OCI-LY1 (cell line): ENCODE results near the gene DOCK7.

ENCODE experiments used
- H2AFZ ChIP-seq: fragments of 200-600 bp; sonication (generic), shearing (Covaris generic); 2 replicates; pipeline ENCODE4 v1.6.0; 2014; ENCODE audit warnings: antibody characterized with exemption, mild to moderate bottlenecking, low read length
- H3F3A ChIP-seq: fragments of 200-600 bp; sonication (generic), shearing (Covaris generic); 2 replicates; pipeline ENCODE4 v1.6.0; 2014; ENCODE audit warnings: mild to moderate bottlenecking, antibody characterized with exemption, low read length, moderate library complexity; ENCODE audit not compliant: insufficient read depth
- H3K27ac ChIP-seq: fragments of 200-600 bp; sonication (generic); 2 replicates; pipeline ENCODE4 v1.5.1; 2014; ENCODE audit warnings: low read length, mixed run types, mild to moderate bottlenecking, low read depth; ENCODE audit not compliant: poor library complexity, severe bottlenecking
- H3K27me3 ChIP-seq: fragments of 200-600 bp; sonication (generic); 2 replicates; pipeline ENCODE4 v1.6.0; 2014; ENCODE audit warnings: antibody characterized with exemption, mild to moderate bottlenecking, low read length, moderate library complexity; ENCODE audit not compliant: insufficient read depth
- H3K36me3 ChIP-seq: fragments of 200-600 bp; sonication (generic); 2 replicates; pipeline ENCODE4 v1.6.1; 2014; ENCODE audit warnings: mild to moderate bottlenecking, antibody characterized with exemption, low read length, moderate library complexity, mixed read lengths; ENCODE audit not compliant: insufficient read depth
- H3K4me1 ChIP-seq: fragments of 200-600 bp; sonication (generic); 2 replicates; pipeline ENCODE4 v1.5.1; 2014; ENCODE audit warnings: mild to moderate bottlenecking, low read length, moderate library complexity; ENCODE audit not compliant: insufficient read depth, severe bottlenecking
- H3K4me2 ChIP-seq: fragments of 200-600 bp; sonication (generic), shearing (Covaris generic); 2 replicates; pipeline ENCODE4 v1.6.1; 2014; ENCODE audit warnings: low read length
- H3K4me3 ChIP-seq: fragments of 200-600 bp; sonication (generic); 2 replicates; pipeline ENCODE4 v1.5.1; 2014; ENCODE audit warnings: low read length, low read depth, mild to moderate bottlenecking, mixed read lengths; ENCODE audit not compliant: poor library complexity, severe bottlenecking
- H3K79me2 ChIP-seq: fragments of 200-600 bp; shearing (Covaris generic); 2 replicates; pipeline ENCODE4 v1.6.1; 2016; ENCODE audit warnings: mixed run types, low read length, mixed read lengths; ENCODE audit not compliant: insufficient read depth
- H3K9ac ChIP-seq: fragments of 200-600 bp; sonication (generic), shearing (Covaris generic); 2 replicates; pipeline ENCODE4 v1.6.1; 2014; ENCODE audit warnings: mild to moderate bottlenecking, low read length, mixed read lengths
- H3K9me2 ChIP-seq: fragments of 200-600 bp; sonication (generic), shearing (Covaris generic); 2 replicates; pipeline ENCODE4 v1.6.1; 2014; ENCODE audit warnings: low read depth, mild to moderate bottlenecking, low read length, mixed read lengths
- H3K9me3 ChIP-seq: fragments of 200-600 bp; shearing (Covaris generic); 2 replicates; pipeline ENCODE4 v1.6.1; 2014; ENCODE audit warnings: low read length, mixed read lengths
- H4K20me1 ChIP-seq: fragments of 200-600 bp; sonication (generic), shearing (Covaris generic); 2 replicates; pipeline ENCODE4 v1.6.0; 2016; ENCODE audit warnings: mild to moderate bottlenecking, low read length; ENCODE audit not compliant: insufficient read depth
- EZH2 ChIP-seq: fragments of 200-600 bp; sonication (generic), shearing (Covaris generic); IDR thresholded peaks from 2 replicates; pipeline ENCODE4 v1.8.0; 2017; ENCODE audit warnings: borderline replicate concordance, mixed run types, mild to moderate bottlenecking, antibody characterized with exemption, low read length, moderate library complexity, mixed read lengths
- TF ChIP-seq, protein P1 (sequence below): fragments of 200-600 bp; sonication (generic), shearing (Covaris generic); IDR thresholded peaks from 2 replicates; pipeline ENCODE4 v1.5.1; 2017; ENCODE audit warnings: mild to moderate bottlenecking, antibody characterized with exemption, low read length, moderate library complexity, mixed read lengths

The DOCK7 gene

DNA sequence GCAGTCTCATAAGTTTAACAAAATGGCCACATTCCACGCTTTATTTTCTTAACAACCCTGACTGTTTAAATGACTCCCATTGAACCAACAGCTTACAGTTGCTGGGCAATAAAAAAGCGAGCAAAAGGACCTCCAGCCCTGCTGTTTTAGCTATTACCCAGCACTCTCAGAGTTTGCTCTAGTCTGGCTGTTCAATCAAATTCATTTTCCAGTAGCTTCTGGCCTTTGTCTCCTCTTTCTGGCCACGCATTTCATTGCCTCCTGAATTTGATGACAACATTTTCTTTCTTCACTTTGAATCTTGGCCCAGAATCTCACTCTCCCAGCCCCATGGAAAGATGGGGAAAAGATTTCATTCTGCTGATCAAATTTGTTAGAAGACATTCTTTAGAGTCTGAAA lies 44.1 kb upstream of the DOCK7 start:
- Histone ChIP-seq H3K9ac (no peak overlapping the region), H3F3A (no peaks in the 10 kb centered on the region), H3K27me3 (no peaks in the 10 kb centered on the region), H3K9me3 (no peaks in the 10 kb centered on the region), H3K36me3 (no peaks in the 10 kb centered on the region), H4K20me1 (no peaks in the 10 kb centered on the region), H3K79me2 (no peaks in the 10 kb centered on the region), H3K4me3 (no peak overlapping the region), H3K4me1 (no peaks in the 10 kb centered on the region), H3K9me2 (no peaks in the 10 kb centered on the region), H3K4me2 (no peak overlapping the region), H2AFZ (no peak overlapping the region), H3K27ac (no peak overlapping the region)
- TF ChIP-seq, protein P1, sequence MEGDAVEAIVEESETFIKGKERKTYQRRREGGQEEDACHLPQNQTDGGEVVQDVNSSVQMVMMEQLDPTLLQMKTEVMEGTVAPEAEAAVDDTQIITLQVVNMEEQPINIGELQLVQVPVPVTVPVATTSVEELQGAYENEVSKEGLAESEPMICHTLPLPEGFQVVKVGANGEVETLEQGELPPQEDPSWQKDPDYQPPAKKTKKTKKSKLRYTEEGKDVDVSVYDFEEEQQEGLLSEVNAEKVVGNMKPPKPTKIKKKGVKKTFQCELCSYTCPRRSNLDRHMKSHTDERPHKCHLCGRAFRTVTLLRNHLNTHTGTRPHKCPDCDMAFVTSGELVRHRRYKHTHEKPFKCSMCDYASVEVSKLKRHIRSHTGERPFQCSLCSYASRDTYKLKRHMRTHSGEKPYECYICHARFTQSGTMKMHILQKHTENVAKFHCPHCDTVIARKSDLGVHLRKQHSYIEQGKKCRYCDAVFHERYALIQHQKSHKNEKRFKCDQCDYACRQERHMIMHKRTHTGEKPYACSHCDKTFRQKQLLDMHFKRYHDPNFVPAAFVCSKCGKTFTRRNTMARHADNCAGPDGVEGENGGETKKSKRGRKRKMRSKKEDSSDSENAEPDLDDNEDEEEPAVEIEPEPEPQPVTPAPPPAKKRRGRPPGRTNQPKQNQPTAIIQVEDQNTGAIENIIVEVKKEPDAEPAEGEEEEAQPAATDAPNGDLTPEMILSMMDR = no peak
- TF ChIP-seq EZH2 = no peak

DNA sequence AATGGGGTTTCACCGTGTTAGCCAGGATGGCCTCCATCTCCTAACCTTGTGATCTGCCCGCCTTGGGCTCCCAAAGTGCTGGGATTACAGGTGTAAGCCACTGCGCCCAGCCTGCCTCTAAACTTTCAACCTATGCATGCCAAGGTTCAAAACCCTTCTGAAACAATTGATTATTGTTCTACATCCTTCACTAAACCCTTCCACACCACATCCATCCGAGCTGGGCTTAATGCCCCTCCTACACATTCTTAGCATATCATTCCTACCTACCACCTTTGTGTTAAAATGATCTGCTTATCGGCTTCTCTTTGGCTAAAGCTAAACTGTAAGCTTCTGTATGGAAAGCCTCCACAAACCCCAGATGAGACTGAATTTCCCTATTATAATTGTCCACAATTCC lies 40.8 kb upstream of the DOCK7 start:
- H3K27me3 ChIP-seq = no peaks in the 10 kb centered on the region
- H3K4me1 ChIP-seq = no peaks in the 10 kb centered on the region
- H2AFZ ChIP-seq = no peak overlapping the region
- no peaks in the 10 kb centered on the region for H3F3A ChIP-seq
- no peak overlapping the region for H3K4me2 ChIP-seq
- H3K36me3 ChIP-seq = no peaks in the 10 kb centered on the region
- H3K4me3 ChIP-seq = no peak overlapping the region
- H3K27ac ChIP-seq = no peak overlapping the region
- no peaks in the 10 kb centered on the region for H3K9me3 ChIP-seq
- TF ChIP-seq EZH2 = no peak
- TF ChIP-seq, protein P1 = no peak
- no peaks in the 10 kb centered on the region for H4K20me1 ChIP-seq
- H3K9me2 ChIP-seq = no peaks in the 10 kb centered on the region
- H3K79me2 ChIP-seq = no peaks in the 10 kb centered on the region
- H3K9ac ChIP-seq = no peak overlapping the region

DNA sequence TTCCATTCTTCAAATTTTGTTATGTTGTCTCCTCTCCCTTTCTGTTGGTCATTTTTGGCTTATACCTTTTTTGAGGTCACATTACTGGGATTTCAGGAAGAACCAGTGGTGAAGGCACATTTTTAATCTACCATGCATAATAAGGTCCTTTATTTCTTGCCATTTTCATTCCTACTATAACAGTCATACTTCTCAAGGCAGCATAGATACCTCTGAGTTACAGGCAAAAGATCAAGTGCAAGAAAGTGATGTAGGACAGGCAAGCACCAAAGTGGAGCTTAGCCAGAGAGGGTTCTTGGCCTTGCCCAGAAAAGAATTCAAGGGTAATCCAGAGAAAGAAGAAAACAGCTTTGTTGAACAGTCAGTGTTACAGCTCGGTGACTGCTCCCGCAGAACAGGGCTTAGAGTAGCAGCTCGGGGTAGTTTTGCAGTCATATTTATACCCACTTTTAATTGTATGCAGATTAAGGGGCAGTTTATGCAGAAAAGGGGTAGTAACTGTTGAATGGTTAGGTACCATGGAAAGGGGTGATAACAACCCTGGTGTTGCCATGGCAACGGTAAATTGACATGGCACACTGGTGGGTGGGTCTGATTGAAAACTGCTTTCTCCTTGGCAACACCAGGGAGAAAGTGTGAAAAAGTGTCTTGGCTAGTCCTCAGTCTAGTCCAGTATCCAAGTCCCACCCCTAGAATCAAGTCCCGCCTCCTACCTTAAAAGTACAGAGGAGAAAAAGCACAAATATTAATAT lies 39.6 kb upstream of the DOCK7 start:
- H3K4me3 ChIP-seq = no peak overlapping the region
- no peaks in the 10 kb centered on the region for H3F3A ChIP-seq
- H3K36me3 ChIP-seq = no peaks in the 10 kb centered on the region
- no peak overlapping the region for H3K9ac ChIP-seq
- H3K9me2 ChIP-seq = no peaks in the 10 kb centered on the region
- H3K9me3 ChIP-seq = no peaks in the 10 kb centered on the region
- no peaks in the 10 kb centered on the region for H3K27me3 ChIP-seq
- no peaks in the 10 kb centered on the region for H3K79me2 ChIP-seq
- H3K4me2 ChIP-seq = no peak overlapping the region
- H3K4me1 ChIP-seq = no peaks in the 10 kb centered on the region
- H2AFZ ChIP-seq = no peak overlapping the region
- no peak for TF ChIP-seq EZH2
- TF ChIP-seq, protein P1 = no peak
- no peaks in the 10 kb centered on the region for H4K20me1 ChIP-seq
- H3K27ac ChIP-seq = no peak overlapping the region
